Uterus (tissue), 2 donors: ENCODE measurements around the gene ZNF254.

ENCODE experiments used
- CTCF ChIP-seq, 4 experiments: fragments of 200-600 bp in 2 of 4; fragments of 450-650 bp in 2 of 4; sonication (generic) in 2 of 4; IDR thresholded peaks; one replicate each; pipeline ENCODE4 v1.5.1; 2016 to 2019; ENCODE audit warnings: antibody characterized with exemption in 4 of 4, mild to moderate bottlenecking in 2 of 4, moderate library complexity in 1 of 4
- POLR2A ChIP-seq, 2 donors: fragments of 450-650 bp; IDR thresholded peaks; one replicate each; pipeline ENCODE4 v1.6.1; 2016; ENCODE audit warnings: antibody characterized with exemption in 2 of 2, mild to moderate bottlenecking in 1 of 2, moderate library complexity in 1 of 2

- TF ChIP-seq POLR2A (IDR thresholded peaks at IDR 0.05) (no peak), CTCF (IDR thresholded peaks at IDR 0.05) (no peak)
Observed at GRCh38 chr19:24040621-24041020, 46.4 kb upstream of the ZNF254 start.
